OCI-LY3 (cell line): ENCODE data around the gene KATNAL2.

ENCODE experiments used
- EZH2phosphoT487 ChIP-seq: fragments of 200-600 bp; shearing (Covaris generic); IDR thresholded peaks from 2 replicates; pipeline ENCODE4 v1.6.1; 2018; ENCODE audit warnings: antibody characterized with exemption, mixed run types, low read depth
- TF ChIP-seq, protein P1 (sequence below): fragments of 200-600, 300-600 bp; sonication (generic); IDR thresholded peaks from 2 replicates; pipeline ENCODE4 v1.5.1; 2014; ENCODE audit warnings: antibody characterized with exemption, low read length, low read depth

DNA sequence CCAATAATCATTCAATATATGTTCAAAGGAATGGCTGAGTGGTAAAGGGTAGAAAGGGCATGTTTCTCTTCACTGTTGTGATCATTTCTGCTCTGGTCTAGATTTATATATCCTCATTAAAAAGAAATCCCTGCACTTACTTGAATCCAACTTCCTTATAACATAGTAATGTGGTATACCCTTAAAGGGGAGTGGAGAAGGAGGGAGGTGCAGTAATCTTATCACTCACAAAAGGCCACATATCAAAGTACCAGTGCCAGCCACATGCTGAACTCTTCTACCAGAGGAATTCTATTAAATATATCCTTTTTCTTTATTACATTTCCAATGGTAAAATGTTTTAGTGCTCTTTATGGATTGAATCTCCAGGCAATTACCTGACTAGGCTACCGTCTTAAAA, 3.3 kb downstream of the KATNAL2 start:
- TF ChIP-seq, protein P1, sequence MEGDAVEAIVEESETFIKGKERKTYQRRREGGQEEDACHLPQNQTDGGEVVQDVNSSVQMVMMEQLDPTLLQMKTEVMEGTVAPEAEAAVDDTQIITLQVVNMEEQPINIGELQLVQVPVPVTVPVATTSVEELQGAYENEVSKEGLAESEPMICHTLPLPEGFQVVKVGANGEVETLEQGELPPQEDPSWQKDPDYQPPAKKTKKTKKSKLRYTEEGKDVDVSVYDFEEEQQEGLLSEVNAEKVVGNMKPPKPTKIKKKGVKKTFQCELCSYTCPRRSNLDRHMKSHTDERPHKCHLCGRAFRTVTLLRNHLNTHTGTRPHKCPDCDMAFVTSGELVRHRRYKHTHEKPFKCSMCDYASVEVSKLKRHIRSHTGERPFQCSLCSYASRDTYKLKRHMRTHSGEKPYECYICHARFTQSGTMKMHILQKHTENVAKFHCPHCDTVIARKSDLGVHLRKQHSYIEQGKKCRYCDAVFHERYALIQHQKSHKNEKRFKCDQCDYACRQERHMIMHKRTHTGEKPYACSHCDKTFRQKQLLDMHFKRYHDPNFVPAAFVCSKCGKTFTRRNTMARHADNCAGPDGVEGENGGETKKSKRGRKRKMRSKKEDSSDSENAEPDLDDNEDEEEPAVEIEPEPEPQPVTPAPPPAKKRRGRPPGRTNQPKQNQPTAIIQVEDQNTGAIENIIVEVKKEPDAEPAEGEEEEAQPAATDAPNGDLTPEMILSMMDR: no peak
- no peak for TF ChIP-seq EZH2phosphoT487
